ENCODE data around the gene CLMP.
"Not testable (repeated sequence)": the region's sequence is repeated elsewhere in the genome, so short reads cannot be mapped to it uniquely, and the experiment has no call there.

Gene CLMP

GRCh38 chr11:123169821-123170220 lies 25.2 kb downstream of the CLMP start:
- no peak for DNase-seq (ENCODE audit: low read depth in 1 of 2, low spot score in 1 of 2)

- no peak for DNase-seq (ENCODE audit: low read depth in 1 of 2, low spot score in 1 of 2)
These were observed 26.0 kb downstream of the CLMP start for GRCh38 chr11:123168955-123169484.

- DNase-seq (ENCODE audit: low read depth in 1 of 2, low spot score in 1 of 2): no peak
These were observed 26.8 kb downstream of the CLMP start for GRCh38 chr11:123168241-123168640.

DNA sequence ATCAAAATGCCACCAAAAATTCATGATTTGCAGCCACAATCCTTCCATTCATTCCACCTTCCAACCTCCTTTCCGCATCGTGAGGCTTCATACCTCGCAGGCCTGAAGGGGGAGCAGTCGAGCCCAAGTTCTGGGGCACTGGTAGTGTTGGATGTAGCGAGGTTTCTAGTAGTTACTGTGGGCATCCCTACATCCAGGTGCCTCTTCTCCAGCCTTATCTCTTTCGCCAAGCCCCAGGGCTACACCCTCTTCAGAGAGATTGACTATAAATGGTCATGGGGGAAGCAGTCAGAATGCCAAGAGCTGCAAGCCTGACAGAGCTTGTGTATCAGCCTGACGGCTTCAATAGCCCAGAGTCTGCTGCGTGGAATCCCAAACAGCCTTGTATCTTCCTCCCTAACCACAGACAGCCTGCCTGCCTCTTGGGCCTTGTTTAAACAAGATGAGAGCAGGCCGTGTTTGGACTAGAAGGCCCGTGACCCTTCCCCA lies 28.9 kb downstream of the CLMP start:
- no peak for DNase-seq (ENCODE audit: low read depth in 1 of 2, low spot score in 1 of 2)

DNA sequence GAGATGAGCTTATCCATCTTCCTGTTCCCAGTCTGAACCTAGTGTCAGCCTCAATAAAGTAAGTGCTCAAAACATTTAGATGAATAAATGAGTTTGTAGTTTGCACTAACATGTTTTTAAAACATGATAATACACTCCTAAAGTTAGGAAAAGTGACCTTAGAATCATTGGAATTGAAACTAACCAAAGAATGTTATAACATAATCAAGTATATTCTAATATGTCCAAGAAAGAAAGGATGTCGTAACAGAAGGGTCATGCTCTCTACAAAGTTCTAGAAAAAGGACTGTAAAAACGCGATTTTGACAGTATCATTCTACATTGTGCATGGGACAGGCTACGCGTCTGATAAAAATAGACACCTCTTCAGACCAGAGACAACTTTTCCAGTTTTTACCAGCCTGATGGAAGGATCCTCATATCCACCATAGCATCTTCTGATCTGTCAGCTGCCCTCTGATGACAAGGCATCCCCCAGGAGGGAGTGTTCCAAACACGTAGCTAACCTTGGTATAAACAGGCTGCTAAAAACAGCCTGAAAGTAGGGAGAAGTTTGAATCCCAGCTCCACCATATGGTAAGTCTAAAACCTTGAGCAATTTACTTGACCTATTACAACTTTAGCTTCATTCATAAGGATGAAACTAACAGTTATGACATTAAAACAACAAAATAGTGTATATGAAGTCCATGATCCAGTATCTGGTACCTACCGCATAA lies 30.2 kb downstream of the CLMP start:
- DNase-seq (ENCODE audit: low read depth in 1 of 2, low spot score in 1 of 2): no peak

GRCh38 chr11:123163621-123164020 lies 31.4 kb downstream of the CLMP start:
- no peak for DNase-seq (ENCODE audit: low read depth in 1 of 2, low spot score in 1 of 2)

DNA sequence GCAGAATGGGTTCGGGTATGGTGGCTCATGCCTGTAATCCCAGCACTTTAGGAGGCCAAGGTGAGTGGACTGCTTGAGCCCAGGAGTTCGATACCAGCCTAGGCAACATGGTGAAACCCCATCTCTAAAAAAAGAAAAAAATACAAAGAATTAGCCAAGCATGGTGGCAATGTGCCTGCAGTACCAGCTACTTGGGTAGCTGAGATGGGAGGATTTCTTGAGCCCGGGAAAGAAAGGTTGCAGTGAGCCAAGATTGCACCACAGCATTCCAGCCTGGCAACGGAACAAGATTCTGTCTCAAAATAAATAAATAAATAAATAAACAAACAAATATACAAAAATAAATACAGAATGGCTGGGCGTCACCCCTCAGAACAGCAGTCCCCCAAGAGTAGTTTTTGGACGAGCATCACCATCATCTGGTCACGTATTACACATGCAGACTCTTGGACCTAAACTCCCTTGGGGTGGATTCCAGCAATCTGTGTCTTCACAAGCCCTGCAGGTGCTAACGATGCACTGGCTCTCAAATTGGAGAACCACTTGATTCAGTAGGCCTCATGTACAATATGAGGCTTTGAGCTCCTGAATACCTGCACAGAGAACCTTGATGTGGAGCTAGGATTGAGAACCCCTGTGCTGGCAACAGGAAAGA lies 33.5 kb downstream of the CLMP start:
- no peak for DNase-seq (ENCODE audit: low read depth in 1 of 2, low spot score in 1 of 2)

- no peak for DNase-seq (ENCODE audit: low read depth in 1 of 2, low spot score in 1 of 2)
These were observed 35.7 kb downstream of the CLMP start for GRCh38 chr11:123159183-123159857.

DNA sequence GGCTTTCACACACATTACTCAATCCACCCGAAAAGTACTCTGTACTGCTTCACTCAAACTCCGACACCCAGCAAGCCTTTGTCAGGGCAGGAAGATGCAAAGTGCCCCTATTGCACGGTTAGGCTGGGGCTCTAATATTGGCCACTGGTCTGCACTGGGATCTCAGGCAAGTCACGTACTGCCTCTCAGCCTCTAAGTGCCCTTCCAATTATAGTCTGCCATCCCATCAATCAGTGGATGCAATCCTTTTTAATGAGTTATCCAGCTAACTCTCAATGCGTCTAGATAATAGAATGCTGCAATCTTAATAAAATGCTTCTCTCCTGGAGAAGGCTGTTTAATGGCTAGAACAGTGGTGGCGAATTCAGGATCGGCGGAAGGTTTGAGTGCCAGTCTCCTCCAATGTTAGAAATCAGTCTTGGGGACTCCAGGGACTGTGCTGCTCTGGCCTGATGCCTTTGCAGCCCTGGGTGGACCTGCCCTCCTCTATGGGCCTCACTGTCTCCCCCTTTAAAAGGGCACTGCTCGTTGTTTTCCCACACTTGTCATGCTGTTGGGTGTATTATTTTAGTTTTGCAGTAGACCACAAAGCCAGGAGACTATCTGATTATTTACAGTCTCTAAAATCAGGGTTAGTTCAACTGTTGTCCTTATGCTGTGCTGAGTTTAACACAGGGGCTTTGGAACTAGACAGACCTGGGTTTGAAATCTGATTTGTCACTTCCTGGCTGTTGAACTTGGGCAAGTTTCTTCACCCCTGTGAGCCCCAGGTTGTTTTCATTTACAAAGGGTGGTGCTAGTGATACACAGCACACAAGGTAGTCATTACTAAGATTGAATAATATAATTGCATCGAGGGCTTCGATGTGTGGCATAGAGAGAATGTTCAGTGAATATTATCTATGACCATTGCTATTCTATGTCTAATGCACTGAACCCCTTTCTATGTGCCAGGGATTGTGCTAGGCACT lies 36.7 kb downstream of the CLMP start:
- no peak for DNase-seq (ENCODE audit: low read depth in 1 of 2, low spot score in 1 of 2)

DNA sequence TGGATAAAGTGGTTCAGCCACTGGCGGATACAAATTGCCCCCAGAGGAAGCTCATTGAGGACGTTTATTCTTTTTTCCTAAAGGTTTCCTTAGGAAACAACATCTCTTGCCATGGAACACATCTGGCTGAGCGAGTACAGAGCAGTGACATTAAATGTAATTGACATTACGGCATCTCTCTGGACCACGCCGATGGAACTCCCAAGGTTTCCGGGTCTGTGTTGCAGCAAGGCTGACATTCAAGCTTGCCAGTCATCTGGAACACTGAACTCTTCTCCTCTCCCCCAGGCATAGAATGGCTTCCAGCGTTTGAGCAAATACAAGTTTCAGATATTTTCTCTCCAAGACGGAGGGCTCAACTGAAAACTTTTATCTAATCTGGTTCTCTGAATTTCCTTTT lies 42.1 kb downstream of the CLMP start:
- no peak for DNase-seq (ENCODE audit: low read depth in 1 of 2, low spot score in 1 of 2)

DNA sequence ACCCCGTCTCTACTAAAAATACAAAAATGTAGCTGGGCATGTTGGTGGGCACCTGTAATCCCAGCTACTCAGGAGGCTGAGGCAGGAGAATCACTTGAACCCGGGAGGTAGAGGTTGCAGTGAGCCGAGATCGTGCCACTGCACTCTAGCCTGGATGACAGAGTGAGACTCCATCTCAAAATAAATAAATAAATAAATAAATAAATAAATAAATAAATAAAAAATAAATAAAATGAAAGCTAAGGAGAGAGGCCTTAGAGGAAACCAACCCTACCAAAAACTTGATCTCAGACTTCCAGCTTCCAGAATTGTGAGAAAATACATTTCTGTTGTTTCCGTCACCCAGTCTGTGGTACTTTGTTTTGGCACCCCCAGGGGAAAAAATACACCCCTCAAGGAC lies 42.7 kb downstream of the CLMP start:
- not testable (repeated sequence) for DNase-seq (ENCODE audit: low read depth in 1 of 2, low spot score in 1 of 2)

DNA sequence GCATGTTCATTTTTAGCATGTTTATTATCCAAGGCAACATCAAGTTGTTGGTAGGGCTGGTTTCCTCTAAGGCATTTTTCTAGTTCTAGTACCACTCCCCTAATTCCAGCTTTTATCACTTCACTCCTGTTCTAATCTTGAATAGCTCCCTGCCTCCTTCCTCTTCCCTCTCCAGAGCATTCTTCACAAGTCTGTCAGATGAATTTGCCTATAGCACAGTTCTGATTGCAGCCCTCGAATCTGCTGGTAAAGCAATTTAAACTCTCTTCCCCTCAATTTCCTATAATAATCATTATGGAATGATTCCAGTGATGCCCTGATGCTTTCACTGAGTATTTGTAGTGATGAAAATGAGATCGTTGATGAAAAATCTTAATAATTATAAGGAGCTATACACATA lies 43.3 kb downstream of the CLMP start:
- no peak for DNase-seq (ENCODE audit: low read depth in 1 of 2, low spot score in 1 of 2)

DNA sequence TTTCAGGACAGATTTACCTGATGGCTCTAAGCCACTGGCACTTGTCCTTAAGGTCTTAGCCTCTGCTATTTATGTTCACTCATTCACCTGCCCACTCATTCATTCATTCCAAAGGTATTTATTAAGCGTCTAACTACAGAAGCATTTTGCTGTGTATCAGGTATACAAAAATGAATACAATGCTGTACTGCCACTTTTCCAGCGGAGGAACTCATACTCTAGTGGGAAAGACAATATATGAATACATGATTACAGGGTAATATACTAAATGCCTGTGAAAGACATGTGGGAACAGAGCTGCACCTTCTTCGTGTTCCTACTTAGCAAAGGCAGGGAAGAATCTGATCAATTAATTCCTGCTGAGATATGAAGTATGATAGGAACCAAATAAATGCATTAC lies 43.7 kb downstream of the CLMP start:
- no peak for DNase-seq (ENCODE audit: low read depth in 1 of 2, low spot score in 1 of 2)

DNA sequence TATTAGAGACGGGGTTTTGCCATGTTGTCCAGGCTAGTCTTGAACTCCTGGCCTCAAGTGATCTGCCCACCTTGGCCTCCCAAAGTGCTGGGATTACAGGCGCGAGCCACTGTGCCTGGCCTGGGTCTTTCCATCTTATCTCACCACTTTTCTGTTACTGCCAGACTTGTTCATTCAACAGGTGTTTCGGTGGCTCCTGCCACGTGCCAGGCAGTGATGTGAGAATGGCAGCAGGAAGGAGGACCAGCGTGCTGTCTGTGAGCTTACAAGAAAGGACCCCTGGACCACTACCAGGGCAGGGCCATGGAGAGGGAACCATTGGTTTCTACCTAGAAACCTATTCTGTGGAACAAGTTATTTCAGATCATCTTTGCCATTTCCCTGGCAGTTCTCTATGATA lies 44.2 kb downstream of the CLMP start:
- DNase-seq (ENCODE audit: low read depth in 1 of 2, low spot score in 1 of 2): no peak

DNA sequence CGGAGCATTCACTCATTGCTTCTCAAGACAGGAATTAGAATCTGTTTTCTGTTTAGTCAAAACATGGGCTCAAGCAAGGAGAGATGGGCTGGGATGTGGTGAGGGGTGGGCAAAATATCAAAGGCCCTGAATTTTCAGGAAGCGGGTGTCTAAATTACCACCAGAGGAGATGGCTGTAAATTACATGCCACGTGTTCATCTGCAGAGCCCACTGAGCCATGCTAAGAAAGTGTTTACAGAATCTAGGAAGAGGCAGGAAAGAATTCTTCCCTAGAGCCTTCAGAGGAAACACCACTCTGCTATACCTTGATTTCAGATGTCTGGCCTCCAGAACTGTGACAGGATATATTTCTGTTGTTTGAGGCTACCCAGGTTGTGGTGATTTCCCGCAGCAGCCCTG lies 46.1 kb downstream of the CLMP start:
- DNase-seq (ENCODE audit: low read depth in 1 of 2, low spot score in 1 of 2): no peak

- DNase-seq (ENCODE audit: low read depth in 1 of 2, low spot score in 1 of 2): no peak
These were observed 49.4 kb downstream of the CLMP start for GRCh38 chr11:123145661-123146060.

- no peak for DNase-seq (ENCODE audit: low read depth in 1 of 2, low spot score in 1 of 2)
These were observed 49.8 kb downstream of the CLMP start for GRCh38 chr11:123145220-123145619.

DNA sequence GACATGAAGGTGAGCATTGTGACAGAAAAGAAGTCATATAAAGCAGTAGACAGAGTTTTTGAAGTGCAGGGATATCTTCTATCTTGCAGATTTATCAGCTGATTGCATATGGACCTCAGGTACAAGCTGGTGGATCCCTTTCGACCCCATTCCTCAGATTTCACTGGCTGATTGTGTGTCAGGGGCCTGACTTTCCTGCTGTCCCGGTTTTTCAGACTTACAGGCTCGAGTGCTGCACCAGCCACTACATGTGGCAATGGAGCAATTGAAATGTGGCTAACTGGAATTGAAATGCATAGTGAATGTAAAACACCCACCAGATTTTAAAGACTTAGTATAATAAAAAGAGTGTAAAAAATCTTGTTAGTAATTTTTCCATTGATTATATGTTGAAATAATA lies 50.3 kb downstream of the CLMP start:
- DNase-seq (ENCODE audit: low read depth in 1 of 2, low spot score in 1 of 2): no peak

GRCh38 chr11:123143921-123144320 lies 51.1 kb downstream of the CLMP start:
- DNase-seq (ENCODE audit: low read depth in 1 of 2, low spot score in 1 of 2): no peak

DNA sequence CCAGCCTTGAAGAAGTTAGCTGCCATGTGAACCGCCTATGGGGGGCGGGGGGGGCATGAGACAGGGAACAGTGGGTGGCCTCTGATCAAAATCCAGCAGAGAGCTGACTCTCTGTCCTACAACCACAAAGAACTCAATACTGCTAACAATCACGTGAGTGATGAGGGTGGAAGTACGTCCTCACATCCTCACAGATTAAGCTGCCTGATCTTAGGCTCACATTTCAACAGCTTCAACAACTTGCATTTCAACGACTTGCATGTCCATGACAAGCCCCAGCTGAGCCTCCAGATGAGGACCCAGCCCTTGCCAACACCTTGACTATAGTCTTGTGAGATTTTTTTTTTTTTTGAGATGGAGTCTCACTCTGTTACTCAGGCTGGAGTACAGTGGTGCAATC lies 51.6 kb downstream of the CLMP start:
- no peak for DNase-seq (ENCODE audit: low read depth in 1 of 2, low spot score in 1 of 2)

DNA sequence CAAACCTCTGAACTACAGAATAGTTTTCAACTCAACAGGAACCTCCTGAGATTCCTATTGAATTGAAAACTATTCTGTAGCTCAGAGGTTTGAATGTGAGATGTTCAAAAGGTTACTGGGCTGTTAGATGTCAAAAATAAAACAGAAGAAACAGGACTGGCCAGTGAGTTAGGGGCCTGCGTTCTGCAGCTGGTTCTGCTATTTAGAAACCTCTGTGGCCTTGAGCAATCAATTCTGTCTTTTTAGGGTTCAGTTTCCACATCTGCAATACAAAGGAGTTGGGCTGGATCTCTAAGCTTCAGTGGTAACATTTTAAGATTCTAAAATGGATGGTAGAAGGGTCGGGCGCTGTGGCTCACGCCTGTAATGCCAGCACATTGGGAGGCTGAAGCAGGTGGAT lies 55.8 kb downstream of the CLMP start:
- no peak for DNase-seq (ENCODE audit: low read depth in 1 of 2, low spot score in 1 of 2)
